Retinal pigment epithelial cell (primary cell): Measurements from ENCODE around the gene FBXL5.

Source experiments
- DNase-seq: peaks from one replicate; pipeline ENCODE4 v3.0.0-alpha.2; 2010; ENCODE audit warnings: low read depth
- H3K4me3 ChIP-seq: 2 replicates; pipeline ENCODE4 v1.5.1; 2011; ENCODE audit warnings: mild to moderate bottlenecking, low read length, control low read depth, moderate library complexity
- CTCF ChIP-seq: conservative IDR thresholded peaks from 2 replicates; pipeline ENCODE4 v1.5.1; 2011; ENCODE audit warnings: low read depth, low read length, control low read depth, inconsistent platforms

FBXL5 gene

GRCh38 chr4:15657366-15657765, 2.2 kb upstream of the FBXL5 start:
- no peak for TF ChIP-seq CTCF
- no peak for DNase-seq
- no peak overlapping the region for H3K4me3 ChIP-seq

GRCh38 chr4:15656038-15656470, 897 bp upstream of the FBXL5 start:
- peak overlapping the region; percentile 50 for H3K4me3 ChIP-seq
- DNase-seq: no peak
- TF ChIP-seq CTCF: no peak

DNA sequence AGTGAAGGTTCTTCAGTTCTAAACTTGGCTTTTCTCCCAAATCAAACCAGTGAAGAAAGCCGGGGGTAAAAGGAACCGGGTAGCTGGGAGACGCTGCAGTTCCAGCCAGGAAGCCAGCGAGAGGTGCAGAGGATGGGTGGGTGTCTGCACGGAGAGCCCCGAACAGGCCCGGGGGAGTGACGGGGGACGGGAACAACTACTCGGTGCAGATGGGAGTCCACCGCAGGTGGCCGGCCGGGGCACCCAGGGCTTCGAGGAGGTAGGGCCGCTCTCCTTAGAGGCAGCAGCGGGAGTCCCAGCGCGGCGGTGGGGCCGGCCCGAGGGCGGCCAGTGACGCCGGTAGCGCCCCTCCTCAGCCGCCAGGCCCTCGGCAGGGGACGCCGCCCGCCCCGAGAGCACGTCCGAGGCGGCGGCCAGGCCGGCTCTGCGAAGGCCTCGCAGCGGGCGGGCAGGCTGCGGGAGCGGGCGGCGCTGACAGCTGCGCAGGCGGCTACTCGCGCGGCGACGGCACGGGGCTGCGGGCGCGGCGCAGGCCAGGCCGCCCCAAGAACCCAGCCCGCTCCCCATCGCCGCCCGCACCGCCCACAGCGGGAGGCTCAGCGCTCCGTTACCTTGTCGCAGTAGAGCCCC, 449 bp downstream of the FBXL5 start:
- no peak for DNase-seq
- no peak for TF ChIP-seq CTCF
- peak overlapping the region; percentile 75 for H3K4me3 ChIP-seq

- TF ChIP-seq CTCF: no peak
- DNase-seq: no peak
- peak overlapping the region; percentile 75 for H3K4me3 ChIP-seq
These were observed 1.1 kb downstream of the FBXL5 start for GRCh38 chr4:15653864-15654592.

GRCh38 chr4:15653420-15653819, 1.7 kb downstream of the FBXL5 start:
- TF ChIP-seq CTCF: no peak
- DNase-seq: no peak
- H3K4me3 ChIP-seq: peak overlapping the region; percentile 75

DNA sequence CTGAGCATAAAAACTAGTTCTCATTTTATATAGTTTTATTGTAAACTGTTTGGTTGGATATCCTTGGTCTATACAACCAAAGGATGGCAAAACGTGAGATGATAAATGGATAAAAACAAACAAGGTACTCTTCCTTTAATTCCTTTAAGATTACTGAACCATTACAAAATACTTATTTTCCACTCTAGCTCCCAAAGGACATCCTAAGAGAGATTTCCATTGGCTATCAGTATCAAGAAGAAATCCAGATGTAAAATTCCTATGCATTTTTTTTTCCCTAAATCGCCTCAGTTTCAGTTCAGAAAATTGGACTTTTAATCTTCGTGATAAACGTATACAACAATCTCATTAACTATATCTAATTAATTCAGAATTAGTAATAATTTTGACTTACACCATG, 2.3 kb downstream of the FBXL5 start:
- DNase-seq: no peak
- H3K4me3 ChIP-seq: peak overlapping the region; percentile 75

More for the DNA sequence above, 2.3 kb downstream of the FBXL5 start:
- TF ChIP-seq CTCF: no peak
